IPS DF 19.7 (cell line): ENCODE measurements around the gene ANKS1A.

Experiments used
- DNase-seq: peaks from one replicate; pipeline ENCODE4 v3.0.0-alpha.2; 2013; ENCODE audit warnings: low read depth, low spot score

ANKS1A gene

GRCh38 chr6:34955442-34955841 lies 66.4 kb downstream of the ANKS1A start:
- DNase-seq, result no peak

GRCh38 chr6:34957231-34957783 lies 68.3 kb downstream of the ANKS1A start:
- DNase-seq, result no peak

- DNase-seq, result no peak
These were observed 69.7 kb downstream of the ANKS1A start for GRCh38 chr6:34958734-34959133.

- DNase-seq, result no peak
These were observed 70.2 kb downstream of the ANKS1A start for GRCh38 chr6:34959224-34959623.

- DNase-seq, result no peak
These were observed 72.0 kb downstream of the ANKS1A start for GRCh38 chr6:34961082-34961481.

- DNase-seq, result no peak
These were observed 72.5 kb downstream of the ANKS1A start for GRCh38 chr6:34961574-34961973.

GRCh38 chr6:34964564-34964963 lies 75.5 kb downstream of the ANKS1A start:
- no peak for DNase-seq

GRCh38 chr6:34967461-34967860 lies 78.4 kb downstream of the ANKS1A start:
- no peak for DNase-seq

- no peak for DNase-seq
These were observed 80.7 kb downstream of the ANKS1A start for GRCh38 chr6:34969662-34970265.

GRCh38 chr6:34970488-34970887 lies 81.4 kb downstream of the ANKS1A start:
- no peak for DNase-seq

GRCh38 chr6:34970957-34971356 lies 81.9 kb downstream of the ANKS1A start:
- no peak for DNase-seq

GRCh38 chr6:34973547-34974248 lies 84.6 kb downstream of the ANKS1A start:
- no peak for DNase-seq

GRCh38 chr6:34974249-34974642 lies 85.2 kb downstream of the ANKS1A start:
- no peak for DNase-seq

GRCh38 chr6:34976239-34976638 lies 87.2 kb downstream of the ANKS1A start:
- no peak for DNase-seq

GRCh38 chr6:34979218-34979617 lies 90.2 kb downstream of the ANKS1A start:
- DNase-seq, result no peak

- DNase-seq, result no peak
These were observed 90.9 kb downstream of the ANKS1A start for GRCh38 chr6:34979994-34980393.

- DNase-seq, result no peak
These were observed 92.3 kb downstream of the ANKS1A start for GRCh38 chr6:34981366-34981765.

GRCh38 chr6:34981951-34982350 lies 92.9 kb downstream of the ANKS1A start:
- DNase-seq, result no peak

GRCh38 chr6:34982424-34982852 lies 93.4 kb downstream of the ANKS1A start:
- no peak for DNase-seq

- DNase-seq, result no peak
These were observed 95.4 kb downstream of the ANKS1A start for GRCh38 chr6:34984416-34984815.

GRCh38 chr6:34985236-34985635 lies 96.2 kb downstream of the ANKS1A start:
- DNase-seq, result no peak

GRCh38 chr6:34986845-34987246 lies 97.8 kb downstream of the ANKS1A start:
- peak; percentile 74 for DNase-seq

- no peak for DNase-seq
These were observed 98.5 kb downstream of the ANKS1A start for GRCh38 chr6:34987506-34987905.
